CD4-positive, alpha-beta T cell treated with Interleukin-1 beta for 1 hour (primary cell): ENCODE results near the gene GATD1.
A peak's percentile ranks its signal among the peaks of the same experiment; 100 is the strongest.

Source experiments
- DNase-seq, 2 donors: peaks; one replicate each; pipeline ENCODE4 v3.0.0-alpha.2; 2020 to 2022

The GATD1 gene

GRCh38 chr11:777288-778255, at the start of gene GATD1:
TSS of gene GATD1 (minus strand) at chr11:777487. CDS start at chr11:777462, 25 bp downstream.
- peak; percentile 92 to 93 for DNase-seq

GRCh38 chr11:826836-827145, 49.5 kb upstream of the GATD1 start:
- no peak for DNase-seq

- DNase-seq, result no peak
Observed at GRCh38 chr11:826227-826621, 48.9 kb upstream of the GATD1 start.

- DNase-seq, result no peak
Observed at GRCh38 chr11:825366-826226, 48.3 kb upstream of the GATD1 start.

- no peak for DNase-seq
Observed at GRCh38 chr11:824942-825341, 47.7 kb upstream of the GATD1 start.

- DNase-seq, result no peak
Observed at GRCh38 chr11:824292-824880, 47.1 kb upstream of the GATD1 start.

GRCh38 chr11:823441-824291, 46.4 kb upstream of the GATD1 start:
- no peak for DNase-seq

GRCh38 chr11:821512-822371, 44.5 kb upstream of the GATD1 start:
- DNase-seq, result peak in 1 of 2 donors; percentile 39

- peak in 1 of 2 donors; percentile 69 for DNase-seq
Observed at GRCh38 chr11:820655-821511, 43.6 kb upstream of the GATD1 start.

- DNase-seq, result peak; percentile 95 to 96
Observed at GRCh38 chr11:819943-820649, 42.8 kb upstream of the GATD1 start.

- DNase-seq, result peak; percentile 93 to 94
Observed at GRCh38 chr11:819129-819931, 42.0 kb upstream of the GATD1 start.

GRCh38 chr11:818396-819128, 41.3 kb upstream of the GATD1 start, which contains the start of gene PNPLA2:
TSS of gene PNPLA2 (plus strand) at chr11:818914. CDS start at chr11:819719, 805 bp downstream.
- no peak for DNase-seq

GRCh38 chr11:816433-816779, 39.1 kb upstream of the GATD1 start:
- DNase-seq, result no peak

GRCh38 chr11:815675-816432, 38.6 kb upstream of the GATD1 start:
- DNase-seq, result no peak

- DNase-seq, result no peak
Observed at GRCh38 chr11:813456-814096, 36.3 kb upstream of the GATD1 start.

GRCh38 chr11:813072-813455, 35.8 kb upstream of the GATD1 start:
- no peak for DNase-seq

- no peak for DNase-seq
Observed at GRCh38 chr11:812390-812789, 35.1 kb upstream of the GATD1 start.
